ENCODE measurements around the gene DBR1. TPM values are rescaled to one million over a fixed set of nuclear protein-coding genes. Genes with fewer than 3 reads are reported as not detected.
A peak's percentile ranks its signal among the peaks of the same experiment; 100 is the strongest.
"Not testable (repeated sequence)": the region's sequence is repeated elsewhere in the genome, so short reads cannot be mapped to it uniquely, and the experiment has no call there.

Gene DBR1
- polyA plus RNA-seq, 1 donor, result 13.7 TPM

- Histone ChIP-seq H3K9me3 (ENCODE audit: control insufficient read depth, low read depth, low read length) (no peaks in the 10 kb centered on the region), H3K27ac (ENCODE audit: low read length) (no peak overlapping the region), H3K27me3 (ENCODE audit: control insufficient read depth, insufficient read depth, low read length) (no peaks in the 10 kb centered on the region), H3K4me1 (ENCODE audit: control insufficient read depth, insufficient read depth, low read length) (no peaks in the 10 kb centered on the region), H3K4me3 (ENCODE audit: low read length) (no peak overlapping the region), H3K36me3 (ENCODE audit: control insufficient read depth, insufficient read depth, low read length) (no peaks in the 10 kb centered on the region)
- 86% methylated on average over 1 of the region's 4 CpGs for WGBS (ENCODE audit: insufficient coverage, low lambda C conversion rate)
- no peak for DNase-seq
Observed at GRCh38 chr3:138148503-138148902, 26.2 kb downstream of the DBR1 start.

- not testable (repeated sequence) for H3K4me1 ChIP-seq (ENCODE audit: control insufficient read depth, insufficient read depth, low read length); H3K4me3 ChIP-seq (ENCODE audit: low read length); H3K36me3 ChIP-seq (ENCODE audit: control insufficient read depth, insufficient read depth, low read length); H3K27ac ChIP-seq (ENCODE audit: low read length); DNase-seq; H3K27me3 ChIP-seq (ENCODE audit: control insufficient read depth, insufficient read depth, low read length); H3K9me3 ChIP-seq (ENCODE audit: control insufficient read depth, low read depth, low read length)
- 83% methylated on average over 1 of the region's 3 CpGs for WGBS (ENCODE audit: insufficient coverage, low lambda C conversion rate)
Observed at GRCh38 chr3:138142181-138142580, 32.5 kb downstream of the DBR1 start.

GRCh38 chr3:138140940-138141339 is 33.8 kb downstream of the DBR1 start:
- H3K36me3 ChIP-seq (ENCODE audit: control insufficient read depth, insufficient read depth, low read length), result no peaks in the 10 kb centered on the region
- no peak for DNase-seq
- H3K4me1 ChIP-seq (ENCODE audit: control insufficient read depth, insufficient read depth, low read length), result no peaks in the 10 kb centered on the region
- no peaks in the 10 kb centered on the region for H3K9me3 ChIP-seq (ENCODE audit: control insufficient read depth, low read depth, low read length)
- H3K27ac ChIP-seq (ENCODE audit: low read length), result no peak overlapping the region
- no peaks in the 10 kb centered on the region for H3K27me3 ChIP-seq (ENCODE audit: control insufficient read depth, insufficient read depth, low read length)
- H3K4me3 ChIP-seq (ENCODE audit: low read length), result no peak overlapping the region

- Histone ChIP-seq H3K4me3 (ENCODE audit: low read length) (no peak overlapping the region), H3K27ac (ENCODE audit: low read length) (no peak overlapping the region), H3K36me3 (ENCODE audit: control insufficient read depth, insufficient read depth, low read length) (no peaks in the 10 kb centered on the region), H3K4me1 (ENCODE audit: control insufficient read depth, insufficient read depth, low read length) (no peaks in the 10 kb centered on the region), H3K9me3 (ENCODE audit: control insufficient read depth, low read depth, low read length) (no peaks in the 10 kb centered on the region), H3K27me3 (ENCODE audit: control insufficient read depth, insufficient read depth, low read length) (no peaks in the 10 kb centered on the region)
- no peak for DNase-seq
- 0% methylated on average over 1 of the region's 2 CpGs for WGBS (ENCODE audit: insufficient coverage, low lambda C conversion rate)
Observed at GRCh38 chr3:138139691-138140090, 35.0 kb downstream of the DBR1 start.

- WGBS (ENCODE audit: insufficient coverage, low lambda C conversion rate), result 67% methylated on average over 1 of the region's 2 CpGs
- Histone ChIP-seq H3K4me1 (ENCODE audit: control insufficient read depth, insufficient read depth, low read length) (no peaks in the 10 kb centered on the region), H3K27me3 (ENCODE audit: control insufficient read depth, insufficient read depth, low read length) (no peaks in the 10 kb centered on the region), H3K27ac (ENCODE audit: low read length) (no peak overlapping the region), H3K9me3 (ENCODE audit: control insufficient read depth, low read depth, low read length) (no peaks in the 10 kb centered on the region), H3K36me3 (ENCODE audit: control insufficient read depth, insufficient read depth, low read length) (no peaks in the 10 kb centered on the region), H3K4me3 (ENCODE audit: low read length) (no peak overlapping the region)
- no peak for DNase-seq
Observed at GRCh38 chr3:138137861-138138260, 36.9 kb downstream of the DBR1 start.

- Histone ChIP-seq H3K4me3 (ENCODE audit: low read length) (no peak overlapping the region), H3K27ac (ENCODE audit: low read length) (no peak overlapping the region), H3K4me1 (ENCODE audit: control insufficient read depth, insufficient read depth, low read length) (no peaks in the 10 kb centered on the region), H3K9me3 (ENCODE audit: control insufficient read depth, low read depth, low read length) (no peaks in the 10 kb centered on the region), H3K27me3 (ENCODE audit: control insufficient read depth, insufficient read depth, low read length) (no peaks in the 10 kb centered on the region), H3K36me3 (ENCODE audit: control insufficient read depth, insufficient read depth, low read length) (no peaks in the 10 kb centered on the region)
- DNase-seq, result no peak
- WGBS (ENCODE audit: insufficient coverage, low lambda C conversion rate), result 48% methylated on average over 3 of the region's 3 CpGs
Observed at GRCh38 chr3:138136201-138136600, 38.5 kb downstream of the DBR1 start.

- Histone ChIP-seq H3K4me1 (ENCODE audit: control insufficient read depth, insufficient read depth, low read length) (no peaks in the 10 kb centered on the region), H3K36me3 (ENCODE audit: control insufficient read depth, insufficient read depth, low read length) (no peaks in the 10 kb centered on the region), H3K9me3 (ENCODE audit: control insufficient read depth, low read depth, low read length) (no peaks in the 10 kb centered on the region), H3K4me3 (ENCODE audit: low read length) (no peak overlapping the region), H3K27me3 (ENCODE audit: control insufficient read depth, insufficient read depth, low read length) (peaks cover 2% of the 10 kb centered on the region), H3K27ac (ENCODE audit: low read length) (no peak overlapping the region)
- DNase-seq, result peak in 1 of 2 donors; percentile 4
- WGBS (ENCODE audit: insufficient coverage, low lambda C conversion rate), result 25% methylated on average over 2 of the region's 2 CpGs
Observed at GRCh38 chr3:138135833-138136194, 38.9 kb downstream of the DBR1 start.

GRCh38 chr3:138135146-138135832 is 39.4 kb downstream of the DBR1 start:
- Histone ChIP-seq H3K27me3 (ENCODE audit: control insufficient read depth, insufficient read depth, low read length) (peaks cover 3% of the 10 kb centered on the region), H3K9me3 (ENCODE audit: control insufficient read depth, low read depth, low read length) (no peaks in the 10 kb centered on the region), H3K36me3 (ENCODE audit: control insufficient read depth, insufficient read depth, low read length) (no peaks in the 10 kb centered on the region), H3K4me1 (ENCODE audit: control insufficient read depth, insufficient read depth, low read length) (no peaks in the 10 kb centered on the region), H3K27ac (ENCODE audit: low read length) (no peak overlapping the region), H3K4me3 (ENCODE audit: low read length) (no peak overlapping the region)
- DNase-seq, result peak in 1 of 2 donors; percentile 1
- WGBS (ENCODE audit: insufficient coverage, low lambda C conversion rate), result no CpG with 5 or more reads among the region's 3 CpGs

- no peak for DNase-seq
- H3K9me3 ChIP-seq (ENCODE audit: control insufficient read depth, low read depth, low read length), result no peaks in the 10 kb centered on the region
- peaks cover 3% of the 10 kb centered on the region for H3K27me3 ChIP-seq (ENCODE audit: control insufficient read depth, insufficient read depth, low read length)
- no peaks in the 10 kb centered on the region for H3K4me1 ChIP-seq (ENCODE audit: control insufficient read depth, insufficient read depth, low read length)
- WGBS (ENCODE audit: insufficient coverage, low lambda C conversion rate), result no CpG with 5 or more reads among the region's 1 CpG
- no peak within 1 kb of the TSS for H3K4me3 ChIP-seq (ENCODE audit: low read length)
- H3K27ac ChIP-seq (ENCODE audit: low read length), result no peak within 1 kb of the TSS
- H3K36me3 ChIP-seq (ENCODE audit: control insufficient read depth, insufficient read depth, low read length), result no peaks in the 10 kb centered on the region
Observed at GRCh38 chr3:138132239-138132638, 42.5 kb downstream of the DBR1 start, which contains the start of gene A4GNT. Gene A4GNT (minus strand): TSS chr3:138132390. CDS start chr3:138131256, 1,134 bp downstream.

- Histone ChIP-seq H3K4me1 (ENCODE audit: control insufficient read depth, insufficient read depth, low read length) (no peaks in the 10 kb centered on the region), H3K9me3 (ENCODE audit: control insufficient read depth, low read depth, low read length) (no peaks in the 10 kb centered on the region), H3K36me3 (ENCODE audit: control insufficient read depth, insufficient read depth, low read length) (no peaks in the 10 kb centered on the region), H3K27me3 (ENCODE audit: control insufficient read depth, insufficient read depth, low read length) (peaks cover 3% of the 10 kb centered on the region), H3K27ac (ENCODE audit: low read length) (no peak overlapping the region), H3K4me3 (ENCODE audit: low read length) (no peak overlapping the region)
- no CpG with 5 or more reads among the region's 1 CpG for WGBS (ENCODE audit: insufficient coverage, low lambda C conversion rate)
- DNase-seq, result no peak
Observed at GRCh38 chr3:138127636-138128365, 46.9 kb downstream of the DBR1 start.

Measured in large intestine (tissue), 3 donors.